ENCODE data around the gene AP1S2.

- TF ChIP-seq RCOR1 (IDR thresholded peaks at IDR 0.05; ENCODE audit: borderline replicate concordance in 1 of 2, low read depth in 2 of 2, low read length in 2 of 2): no peak
- TF ChIP-seq ZFX (CRISPR knock-in tag; IDR thresholded peaks at IDR 0.05): no peak
- no peak for TF ChIP-seq KLF10 (CRISPR knock-in tag; IDR thresholded peaks at IDR 0.05)
- TF ChIP-seq EP300 (IDR thresholded peaks at IDR 0.05; ENCODE audit: low read length): no peak
- TF ChIP-seq OTX1 (CRISPR knock-in tag; IDR thresholded peaks at IDR 0.05): no peak
- no peak for TF ChIP-seq YY1 (IDR thresholded peaks at IDR 0.05; ENCODE audit: borderline replicate concordance in 1 of 3, control insufficient read depth in 1 of 3, extremely low read depth in 1 of 3, insufficient read depth in 3 of 3, insufficient read length in 1 of 3, insufficient replicate concordance in 2 of 3, low read depth in 1 of 3, low read length in 2 of 3)
- TF ChIP-seq POLR2G (IDR thresholded peaks at IDR 0.05; ENCODE audit: low read depth, low read length): no peak
Observed at GRCh38 chrX:15829217-15829616, 25.4 kb downstream of the AP1S2 start.
